B cell (primary cell): Measurements from ENCODE around the gene ACO2.

ENCODE experiments used
- EZH2 ChIP-seq: IDR thresholded peaks from 2 replicates; pipeline ENCODE4 v1.6.1; 2012; ENCODE audit warnings: borderline replicate concordance, low read depth, mild to moderate bottlenecking, moderate library complexity, low read length; ENCODE audit not compliant: insufficient read depth, poor library complexity, severe bottlenecking
- TF ChIP-seq, protein P1 (sequence below): fragments of 200-600 bp; IDR thresholded peaks from one replicate; pipeline ENCODE4 v1.8.0; 2022; ENCODE audit warnings: antibody characterized with exemption, mild to moderate bottlenecking

DNA sequence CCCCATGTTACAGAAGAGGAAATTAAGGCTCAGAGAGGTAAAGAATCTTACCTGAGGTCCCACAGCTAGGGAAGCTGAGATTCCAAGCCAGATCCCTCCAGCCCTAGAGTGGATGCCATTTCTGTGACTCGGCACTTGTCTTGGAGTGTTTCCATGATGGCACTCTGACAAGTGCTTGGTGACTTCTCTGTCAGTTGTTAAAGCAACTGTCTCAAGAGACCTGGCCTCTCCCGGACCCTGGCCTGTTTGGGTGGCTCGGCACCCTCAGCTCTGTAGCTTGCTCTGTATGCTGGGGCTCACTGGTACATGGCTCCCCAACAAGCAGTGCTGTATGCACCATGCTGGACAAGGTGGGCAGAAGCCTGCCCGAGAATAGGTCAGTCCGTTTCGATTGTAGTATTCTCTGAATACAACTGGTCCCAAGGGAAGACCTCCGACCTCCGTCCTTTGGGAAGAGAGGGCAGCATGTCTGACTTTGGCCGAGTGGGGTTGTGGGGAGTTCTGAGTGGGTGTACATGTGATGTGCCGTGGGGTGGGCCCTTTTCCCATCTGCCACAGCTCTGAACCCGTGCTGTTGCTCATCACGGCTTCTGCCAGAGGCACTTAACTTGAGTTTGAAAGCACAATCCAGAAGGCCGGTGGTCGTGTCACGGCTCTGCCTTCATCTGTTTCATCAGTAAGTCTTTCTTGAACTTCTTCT, 12.4 kb downstream of the ACO2 start:
- TF ChIP-seq, protein P1, sequence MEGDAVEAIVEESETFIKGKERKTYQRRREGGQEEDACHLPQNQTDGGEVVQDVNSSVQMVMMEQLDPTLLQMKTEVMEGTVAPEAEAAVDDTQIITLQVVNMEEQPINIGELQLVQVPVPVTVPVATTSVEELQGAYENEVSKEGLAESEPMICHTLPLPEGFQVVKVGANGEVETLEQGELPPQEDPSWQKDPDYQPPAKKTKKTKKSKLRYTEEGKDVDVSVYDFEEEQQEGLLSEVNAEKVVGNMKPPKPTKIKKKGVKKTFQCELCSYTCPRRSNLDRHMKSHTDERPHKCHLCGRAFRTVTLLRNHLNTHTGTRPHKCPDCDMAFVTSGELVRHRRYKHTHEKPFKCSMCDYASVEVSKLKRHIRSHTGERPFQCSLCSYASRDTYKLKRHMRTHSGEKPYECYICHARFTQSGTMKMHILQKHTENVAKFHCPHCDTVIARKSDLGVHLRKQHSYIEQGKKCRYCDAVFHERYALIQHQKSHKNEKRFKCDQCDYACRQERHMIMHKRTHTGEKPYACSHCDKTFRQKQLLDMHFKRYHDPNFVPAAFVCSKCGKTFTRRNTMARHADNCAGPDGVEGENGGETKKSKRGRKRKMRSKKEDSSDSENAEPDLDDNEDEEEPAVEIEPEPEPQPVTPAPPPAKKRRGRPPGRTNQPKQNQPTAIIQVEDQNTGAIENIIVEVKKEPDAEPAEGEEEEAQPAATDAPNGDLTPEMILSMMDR, result no peak
- no peak for TF ChIP-seq EZH2
